ENCODE measurements around the gene IL10. TPM values are rescaled to one million over a fixed set of nuclear protein-coding genes. Genes with fewer than 3 reads are reported as not detected.

Gene IL10
- total RNA-seq, 4 donors from 2014 or later, result 0.26 to 0.61 (median 0.34) TPM

- Histone ChIP-seq H3K9me3 (no peaks in the 10 kb centered on the region), H3K4me1 (peaks cover 85 to 86% of the 10 kb centered on the region in 2 donors), H3K4me3 (peak overlapping the region in 3 of 4 donors; percentile 6 to 32 (median 15)), H3K27me3 (no peaks in the 10 kb centered on the region), H3K27ac (peak overlapping the region; percentile 81 to 95 (median 92)), H3K36me3 (no peaks in the 10 kb centered on the region)
- in situ Hi-C loops (cut with MboI; ENCODE audit: low sequenced_read_pairs in 4 of 4), result loop anchor here in 2 of 4 donors (25.0 kb wide), 2 partner anchors 589 to 614 kb away; partner anchors contain the start of gene CD55 (in 1 of the 2)
- DNase-seq (no peak), ATAC-seq (peak; percentile 9 to 14)
- no peak for TF ChIP-seq CTCF (IDR thresholded peaks at IDR 0.05 in 4 of 5, conservative IDR thresholded peaks at IDR 0.05 in 1 of 5)
- TF ChIP-seq POLR2A (IDR thresholded peaks at IDR 0.05), result no peak
- intact Hi-C loops (cut with DNase I; ENCODE audit: low total_unique reads), result loop anchor here (2.0 to 5.0 kb wide), 3 partner anchors 23 to 169 kb away; no protein-coding TSS in a partner anchor
Observed at GRCh38 chr1:206723462-206723804, 48.9 kb downstream of the IL10 start.

- in situ Hi-C loops (cut with MboI; ENCODE audit: low sequenced_read_pairs in 4 of 4), result loop anchor here in 2 of 4 donors (25.0 kb wide), 2 partner anchors 589 to 614 kb away; partner anchors contain the start of gene CD55 (in 1 of the 2)
Observed at GRCh38 chr1:206722751-206723461, 49.4 kb downstream of the IL10 start.

DNA sequence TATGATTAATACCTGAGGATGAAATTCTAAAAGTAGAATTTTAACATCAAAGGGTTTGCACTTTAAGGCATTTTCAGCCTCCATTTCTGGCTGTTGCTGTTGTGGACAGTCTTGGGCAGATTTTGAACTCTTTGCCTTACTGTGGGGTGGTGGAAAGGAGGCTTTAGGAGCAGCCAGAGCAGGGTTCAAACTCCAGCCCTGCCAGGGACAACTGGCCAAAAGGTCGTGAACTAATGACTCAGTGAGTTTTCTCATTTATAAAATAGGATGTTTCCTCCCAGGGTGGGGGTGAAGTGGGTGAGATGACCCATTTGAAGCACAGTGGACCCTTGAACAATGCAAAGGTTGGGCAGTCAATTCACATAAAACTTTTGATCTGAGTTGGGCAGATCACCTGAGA is 50.8 kb downstream of the IL10 start:
- intact Hi-C loops (cut with DNase I; ENCODE audit: low total_unique reads) (loop anchor here (5.0 kb wide), 1 partner anchor 171 kb away; no protein-coding TSS in a partner anchor), in situ Hi-C loops (cut with MboI; ENCODE audit: low sequenced_read_pairs in 4 of 4) (loop anchor here in 2 of 4 donors (25.0 kb wide), 2 partner anchors 591 to 616 kb away; partner anchors contain the start of gene CD55 (in 1 of the 2))
- H3K27ac ChIP-seq, result peak overlapping the region; percentile 81 to 95 (median 92)

More at GRCh38 chr1:206722751-206723461, 49.4 kb downstream of the IL10 start:
- peak overlapping the region in 3 of 4 donors; percentile 6 to 32 (median 15) for H3K4me3 ChIP-seq
- H3K4me1 ChIP-seq, result peaks cover 84 to 87% of the 10 kb centered on the region in 2 donors
- no peaks in the 10 kb centered on the region for H3K36me3 ChIP-seq
- TF ChIP-seq CTCF (IDR thresholded peaks at IDR 0.05 in 4 of 5, conservative IDR thresholded peaks at IDR 0.05 in 1 of 5) (no peak), POLR2A (IDR thresholded peaks at IDR 0.05) (no peak)
- intact Hi-C loops (cut with DNase I; ENCODE audit: low total_unique reads), result loop anchor here (2.0 to 5.0 kb wide), 3 partner anchors 22 to 169 kb away; no protein-coding TSS in a partner anchor
- DNase-seq (peak in 1 of 2 donors; percentile 66), ATAC-seq (peak; percentile 52 to 58)
- no peaks in the 10 kb centered on the region for H3K9me3 ChIP-seq
- H3K27ac ChIP-seq, result peak overlapping the region; percentile 81 to 95 (median 92)
- no peaks in the 10 kb centered on the region for H3K27me3 ChIP-seq

GRCh38 chr1:206719169-206719839 is 53.0 kb downstream of the IL10 start:
- TF ChIP-seq POLR2A (IDR thresholded peaks at IDR 0.05) (no peak), CTCF (IDR thresholded peaks at IDR 0.05 in 4 of 5, conservative IDR thresholded peaks at IDR 0.05 in 1 of 5) (no peak)
- Histone ChIP-seq H3K9me3 (no peaks in the 10 kb centered on the region), H3K36me3 (no peaks in the 10 kb centered on the region), H3K4me1 (peaks cover 90% of the 10 kb centered on the region in 2 donors), H3K27ac (peak overlapping the region; percentile 81 to 95 (median 90)), H3K4me3 (no peak overlapping the region), H3K27me3 (no peaks in the 10 kb centered on the region)
- intact Hi-C loops (cut with DNase I; ENCODE audit: low total_unique reads), result no loop called here
- DNase-seq (no peak), ATAC-seq (no peak)
- in situ Hi-C loops (cut with MboI; ENCODE audit: low sequenced_read_pairs in 4 of 4), result loop anchor here in 2 of 4 donors (25.0 kb wide), 2 partner anchors 593 to 618 kb away; partner anchors contain the start of gene CD55 (in 1 of the 2)

More for the DNA sequence above, 50.8 kb downstream of the IL10 start:
- Histone ChIP-seq H3K36me3 (no peaks in the 10 kb centered on the region), H3K27me3 (no peaks in the 10 kb centered on the region), H3K9me3 (no peaks in the 10 kb centered on the region), H3K4me1 (peaks cover 90 to 91% of the 10 kb centered on the region in 2 donors), H3K4me3 (no peak overlapping the region)
- no peak for DNase-seq
- TF ChIP-seq POLR2A (IDR thresholded peaks at IDR 0.05) (no peak), CTCF (IDR thresholded peaks at IDR 0.05 in 4 of 5, conservative IDR thresholded peaks at IDR 0.05 in 1 of 5) (no peak)
- ATAC-seq, result no peak
